HG03108 (cell line): Measurements from ENCODE around the gene AADACL2.

Experiments used
- ATAC-seq: cut with Tn5 transposase; IDR thresholded peaks from one replicate; pipeline ENCODE4 v1.9.1; 2021; ENCODE audit warnings: moderate library complexity; ENCODE audit not compliant: unreplicated experiment

The AADACL2 gene

DNA sequence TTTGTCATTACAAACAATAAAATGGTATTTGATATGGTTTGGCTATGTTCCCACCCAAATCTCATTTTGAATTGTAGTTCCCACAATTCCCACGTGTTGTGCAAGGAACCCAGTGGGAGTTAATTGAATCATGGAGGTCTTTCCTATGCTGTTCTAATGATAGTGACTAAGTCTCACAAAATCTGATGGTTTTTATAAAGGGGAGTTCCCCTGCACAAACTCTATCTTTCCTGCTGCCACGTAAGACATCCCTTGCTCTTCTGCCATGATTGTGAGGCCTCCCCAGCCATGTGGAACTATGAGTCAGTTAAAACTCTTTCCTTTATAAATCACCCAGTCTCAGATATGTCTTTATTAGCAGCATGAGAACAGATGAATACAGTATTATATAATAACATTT lies 64.7 kb downstream of the AADACL2 start:
- ATAC-seq = no peak

DNA sequence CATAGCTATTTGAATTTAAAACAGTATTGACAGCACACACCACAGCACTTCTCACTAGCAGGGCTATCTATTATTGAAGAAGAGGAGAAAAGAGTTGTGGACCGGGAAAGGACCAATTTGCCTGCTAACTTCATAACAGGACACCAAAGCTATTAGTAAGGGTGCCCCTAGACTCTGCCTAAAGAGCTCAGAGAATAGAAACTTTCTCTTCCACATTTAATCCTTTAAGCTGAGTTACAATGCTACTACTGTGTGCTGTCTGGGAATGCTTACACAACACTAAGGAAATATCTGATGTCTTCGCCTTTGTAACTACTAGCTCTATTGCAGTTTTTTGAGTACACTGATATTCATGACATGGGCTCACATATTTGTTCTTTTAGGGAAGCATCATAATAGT lies 66.7 kb downstream of the AADACL2 start:
- no peak for ATAC-seq

DNA sequence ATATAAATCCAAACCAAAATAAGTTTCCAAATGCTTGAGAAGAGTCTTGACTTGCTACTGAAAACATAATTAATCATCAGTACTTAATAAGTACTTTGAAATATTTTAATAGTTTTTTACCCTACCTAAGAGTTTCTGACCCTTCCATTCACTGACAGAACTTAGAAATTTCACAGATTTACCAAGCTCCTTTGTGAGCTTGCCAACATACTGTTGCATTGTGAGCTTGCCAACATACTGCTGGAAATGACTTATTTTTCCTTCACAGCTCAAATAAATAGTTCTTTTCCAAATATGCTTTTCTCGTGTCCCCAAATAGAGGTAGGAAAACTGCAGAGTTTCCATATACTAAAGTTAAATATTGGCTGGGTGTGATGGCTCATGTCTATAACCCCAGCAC lies 70.5 kb downstream of the AADACL2 start:
- ATAC-seq = no peak

DNA sequence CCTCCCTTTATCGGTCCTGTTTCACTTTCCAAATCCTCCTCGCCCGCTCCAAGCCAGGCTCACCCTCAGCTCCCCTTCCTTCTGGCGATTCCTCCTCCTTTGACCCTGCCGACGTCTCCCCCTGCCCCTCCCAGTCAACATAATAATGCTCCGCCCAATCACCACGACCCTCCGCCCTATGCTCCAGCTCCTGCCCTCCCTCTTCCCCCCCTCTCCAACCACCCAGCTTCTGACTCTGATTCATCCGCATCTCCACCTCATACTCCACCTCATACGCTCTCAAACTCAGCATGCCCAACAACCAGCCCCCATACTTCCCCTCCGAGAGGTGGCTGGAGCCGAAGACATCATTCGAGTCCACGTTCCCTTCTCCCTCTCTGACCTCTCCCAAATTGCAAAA lies 73.1 kb downstream of the AADACL2 start:
- ATAC-seq = no peak
